DMS153 (cell line): Measurements from ENCODE around the gene PLD4.
"Not testable (repeated sequence)": the region's sequence is repeated elsewhere in the genome, so short reads cannot be mapped to it uniquely, and the experiment has no call there.

Experiments
- DNase-seq: peaks from one replicate; lab custom pipeline; 2025; lab: John Stamatoyannopoulos, UW

PLD4 gene

GRCh38 chr14:104898870-104899510 lies 25.7 kb upstream of the PLD4 start:
- DNase-seq = no peak

GRCh38 chr14:104899781-104900180 lies 24.9 kb upstream of the PLD4 start:
- DNase-seq = no peak

DNA sequence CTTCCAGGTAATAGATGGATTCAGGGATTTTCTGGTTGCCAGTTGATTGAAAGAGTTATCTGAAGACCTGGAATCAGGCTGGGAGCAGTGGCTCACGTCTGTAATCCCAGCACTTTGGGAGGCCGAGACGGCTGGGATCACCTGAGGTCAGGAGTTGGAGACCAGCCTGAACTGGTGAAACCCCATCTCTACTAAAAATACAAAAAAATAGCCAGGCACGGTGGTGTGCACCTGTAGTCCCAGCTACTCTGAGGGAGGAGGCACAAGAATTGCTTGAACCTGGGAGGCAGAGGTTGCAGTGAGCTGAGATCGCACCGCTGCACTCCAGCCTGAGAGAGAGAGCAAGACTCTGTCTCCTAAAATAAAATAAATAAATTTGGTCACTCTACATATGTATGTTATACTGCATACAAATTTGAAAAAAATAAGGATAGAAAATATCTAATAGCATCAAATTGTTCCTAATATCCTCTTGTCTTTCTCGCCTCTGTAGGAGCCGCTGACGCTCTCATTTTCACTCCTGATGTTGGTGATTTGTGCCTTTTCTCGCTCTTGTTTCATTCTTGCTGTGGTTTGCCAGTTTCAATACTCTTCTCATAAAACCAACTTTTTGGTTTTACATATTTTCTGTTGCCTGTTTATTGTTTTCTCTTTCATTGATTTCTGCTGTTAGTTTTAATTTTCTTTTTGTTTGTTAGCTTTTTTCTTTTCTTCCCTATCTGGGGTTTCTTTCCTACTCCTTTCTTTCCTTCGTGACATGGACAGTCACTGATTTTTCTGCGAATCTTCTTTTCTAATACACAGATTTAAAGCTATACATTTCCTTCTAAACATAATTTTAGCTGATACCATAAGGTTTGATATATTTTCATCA lies 23.8 kb upstream of the PLD4 start:
- DNase-seq = no peak

DNA sequence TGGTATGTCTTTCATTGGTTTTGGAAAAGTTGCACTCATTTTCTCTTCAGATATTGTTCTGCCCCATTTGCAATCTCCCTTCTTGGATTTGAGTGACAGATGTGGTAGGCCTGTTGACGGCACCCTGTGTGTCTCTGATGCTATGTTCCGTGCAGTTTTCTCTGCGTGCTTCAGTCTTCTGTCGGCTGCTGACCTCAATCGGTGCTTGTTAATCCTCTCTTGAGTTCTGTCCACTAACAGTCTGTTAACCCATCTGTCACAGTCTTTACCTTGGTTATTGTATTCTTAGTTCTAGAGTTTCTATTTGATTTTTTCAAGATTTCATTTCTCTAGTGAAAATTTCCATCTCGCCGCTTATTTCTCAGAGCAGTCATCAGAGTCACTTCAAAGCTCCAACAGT lies 20.7 kb upstream of the PLD4 start:
- DNase-seq = no peak

GRCh38 chr14:104904650-104905578 lies 19.8 kb upstream of the PLD4 start:
- DNase-seq = not testable (repeated sequence)

DNA sequence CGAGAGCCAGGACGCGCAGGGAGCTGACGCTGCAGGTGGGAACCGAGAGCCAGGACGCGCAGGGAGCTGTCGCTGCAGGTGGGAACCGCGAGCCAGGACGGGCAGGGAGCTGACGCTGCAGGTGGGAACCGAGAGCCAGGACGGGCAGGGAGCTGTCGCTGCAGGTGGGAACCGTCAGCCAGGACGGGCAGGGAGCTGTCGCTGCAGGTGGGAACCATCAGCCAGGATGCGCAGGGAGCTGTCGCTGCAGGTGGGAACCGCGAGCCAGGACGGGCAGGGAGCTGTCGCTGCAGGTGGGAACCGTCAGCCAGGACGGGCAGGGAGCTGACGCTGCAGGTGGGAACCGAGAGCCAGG lies 19.1 kb upstream of the PLD4 start:
- DNase-seq = not testable (repeated sequence)

DNA sequence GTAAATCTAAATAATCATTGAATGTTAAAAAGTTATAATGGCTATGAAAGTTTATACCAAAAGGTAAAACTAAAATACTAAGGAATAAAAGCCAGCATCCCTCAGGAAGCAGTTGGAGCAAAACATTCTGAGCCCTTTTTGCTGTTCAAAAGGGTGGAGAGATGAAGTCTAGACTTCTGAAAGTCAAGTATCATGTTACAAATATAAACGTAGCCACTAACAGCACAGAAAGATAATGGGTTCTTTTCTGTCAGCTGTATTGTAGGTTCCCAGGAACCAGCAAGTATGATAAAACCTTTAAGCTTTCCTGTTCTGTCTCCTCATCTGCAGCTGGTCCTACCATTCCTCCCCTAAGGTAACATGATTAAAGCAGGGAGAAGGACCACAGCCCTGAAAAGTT lies 16.4 kb upstream of the PLD4 start:
- DNase-seq = no peak

- no peak for DNase-seq
These were observed 12.6 kb upstream of the PLD4 start for GRCh38 chr14:104912053-104912452.

DNA sequence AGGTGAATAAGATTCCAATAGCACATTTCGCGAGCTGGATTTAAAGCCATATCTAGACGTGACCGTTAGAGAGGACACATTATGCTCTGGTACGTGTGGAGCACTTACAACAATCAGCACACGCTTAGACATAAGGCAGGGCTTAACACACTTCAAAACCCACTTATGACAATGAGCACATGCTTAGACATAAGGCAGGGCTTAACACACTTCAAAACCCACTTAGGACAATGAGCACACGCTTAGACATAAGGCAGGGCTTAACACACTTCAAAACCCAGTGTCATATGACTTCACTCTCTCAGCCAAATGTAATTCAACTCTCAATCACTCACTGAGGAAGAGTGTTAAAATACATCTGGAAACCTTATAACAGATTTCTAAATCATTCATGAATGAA lies 11.2 kb upstream of the PLD4 start:
- DNase-seq = no peak

GRCh38 chr14:104917116-104917515 lies 7.6 kb upstream of the PLD4 start:
- no peak for DNase-seq

- no peak for DNase-seq
These were observed 6.7 kb upstream of the PLD4 start for GRCh38 chr14:104917993-104918392.

- not testable (repeated sequence) for DNase-seq
These were observed 5.3 kb upstream of the PLD4 start for GRCh38 chr14:104919152-104919992.

DNA sequence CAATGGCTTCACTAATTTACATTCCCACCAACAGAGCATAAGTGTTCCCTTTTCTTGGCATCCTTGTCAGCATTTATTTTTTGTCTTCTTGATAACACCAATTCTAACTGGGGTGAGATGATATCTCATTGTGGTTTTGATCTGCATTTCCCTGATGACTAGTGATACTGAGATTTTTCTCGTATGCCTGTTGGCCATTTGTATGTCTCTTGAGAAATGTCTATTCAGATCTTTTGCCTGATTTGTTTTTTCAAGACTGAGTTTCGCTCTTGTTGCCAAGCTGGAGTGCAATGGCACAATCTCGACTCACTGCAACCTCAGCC lies 4.7 kb upstream of the PLD4 start:
- no peak for DNase-seq

- DNase-seq = no peak
These were observed 849 bp upstream of the PLD4 start for GRCh38 chr14:104923640-104924420.

GRCh38 chr14:104925214-104925854 lies 655 bp downstream of the PLD4 start:
- DNase-seq = no peak

- DNase-seq = no peak
These were observed 1.4 kb downstream of the PLD4 start for GRCh38 chr14:104925855-104926609.

DNA sequence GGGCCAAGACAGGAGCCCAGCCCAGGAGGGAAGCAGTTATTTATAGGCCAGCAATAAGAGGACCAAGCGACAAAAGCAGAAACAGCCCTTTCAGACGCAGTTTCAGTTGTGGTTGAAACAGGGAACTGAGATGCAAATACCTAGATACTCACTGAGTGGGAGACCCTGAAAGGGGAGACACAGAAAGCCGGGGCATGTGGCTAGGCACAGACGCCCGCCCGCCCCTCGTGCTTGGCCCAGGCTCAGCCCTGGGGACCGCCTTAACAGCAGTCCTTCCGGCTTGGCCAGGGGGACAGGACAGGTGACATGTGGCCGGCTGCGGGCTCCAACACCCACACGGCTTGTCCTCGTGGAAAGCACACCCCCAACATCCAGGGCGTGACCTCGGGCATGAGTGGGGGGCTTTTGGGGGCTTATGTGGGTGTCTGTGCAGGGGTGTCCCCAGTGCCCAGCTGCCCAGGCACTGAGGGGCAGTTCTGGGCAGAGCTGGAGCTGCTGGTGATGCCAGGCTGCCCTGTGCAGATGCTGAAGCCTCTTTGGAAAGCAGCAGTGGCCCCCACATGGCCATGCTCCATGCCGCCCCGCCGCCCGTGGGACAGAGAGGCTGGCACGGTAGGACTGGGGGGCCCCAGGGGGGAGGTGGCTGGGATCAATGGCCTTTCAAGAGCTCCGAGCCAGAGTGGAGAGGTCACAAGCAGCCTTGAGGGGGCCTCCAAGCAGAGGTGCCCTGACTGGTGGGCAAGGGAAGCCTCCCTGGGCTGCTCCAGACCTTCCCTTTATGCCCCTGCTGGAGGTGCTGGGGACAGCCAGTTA lies 2.1 kb downstream of the PLD4 start:
- DNase-seq = no peak

DNA sequence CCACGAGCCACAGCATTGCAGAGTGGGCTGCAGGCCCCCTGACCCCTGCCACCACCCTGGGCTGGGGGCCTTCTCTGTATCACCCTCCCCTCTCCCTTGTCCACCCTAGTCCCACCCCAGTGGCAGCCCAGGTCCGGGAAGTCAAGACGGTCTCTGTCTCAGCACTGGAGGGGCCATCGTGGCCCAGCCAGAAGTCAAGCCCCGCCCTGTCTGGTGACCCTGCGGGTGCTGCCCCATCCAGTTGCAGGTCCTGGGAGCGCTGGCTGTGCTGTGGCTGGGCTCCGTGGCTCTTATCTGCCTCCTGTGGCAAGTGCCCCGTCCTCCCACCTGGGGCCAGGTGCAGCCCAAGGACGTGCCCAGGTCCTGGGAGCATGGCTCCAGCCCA lies 2.7 kb downstream of the PLD4 start:
- no peak for DNase-seq

- no peak for DNase-seq
These were observed 3.2 kb downstream of the PLD4 start for GRCh38 chr14:104927901-104928300.
